GM23248 (cell line): ENCODE measurements around the gene SETBP1.

Source experiments
- EZH2 ChIP-seq: fragments of 200-600 bp; sonication (generic); IDR thresholded peaks from 2 replicates; pipeline ENCODE4 v1.6.1; 2018; ENCODE audit warnings: antibody characterized with exemption, mild to moderate bottlenecking; ENCODE audit not compliant: insufficient read depth, poor library complexity, severe bottlenecking
- EZH2phosphoT487 ChIP-seq: fragments of 200-600 bp; sonication (generic); IDR thresholded peaks from 2 replicates; pipeline ENCODE4 v1.6.1; 2018; ENCODE audit warnings: antibody characterized with exemption, moderate library complexity, mild to moderate bottlenecking, low read depth; ENCODE audit not compliant: insufficient read depth

- TF ChIP-seq EZH2phosphoT487 (no peak), EZH2 (no peak)
These were observed 54.4 kb downstream of the SETBP1 start for GRCh38 chr18:44735096-44735495.
